Measurements from ENCODE around the gene PIK3R4. TPM values are rescaled to one million over a fixed set of nuclear protein-coding genes. Genes with fewer than 3 reads are reported as not detected.
A peak's percentile ranks its signal among the peaks of the same experiment; 100 is the strongest.

PIK3R4 gene
- polyA plus RNA-seq, 3 donors from 2014 or later, result 8.3 to 26.3 (median 26.0) TPM

DNA sequence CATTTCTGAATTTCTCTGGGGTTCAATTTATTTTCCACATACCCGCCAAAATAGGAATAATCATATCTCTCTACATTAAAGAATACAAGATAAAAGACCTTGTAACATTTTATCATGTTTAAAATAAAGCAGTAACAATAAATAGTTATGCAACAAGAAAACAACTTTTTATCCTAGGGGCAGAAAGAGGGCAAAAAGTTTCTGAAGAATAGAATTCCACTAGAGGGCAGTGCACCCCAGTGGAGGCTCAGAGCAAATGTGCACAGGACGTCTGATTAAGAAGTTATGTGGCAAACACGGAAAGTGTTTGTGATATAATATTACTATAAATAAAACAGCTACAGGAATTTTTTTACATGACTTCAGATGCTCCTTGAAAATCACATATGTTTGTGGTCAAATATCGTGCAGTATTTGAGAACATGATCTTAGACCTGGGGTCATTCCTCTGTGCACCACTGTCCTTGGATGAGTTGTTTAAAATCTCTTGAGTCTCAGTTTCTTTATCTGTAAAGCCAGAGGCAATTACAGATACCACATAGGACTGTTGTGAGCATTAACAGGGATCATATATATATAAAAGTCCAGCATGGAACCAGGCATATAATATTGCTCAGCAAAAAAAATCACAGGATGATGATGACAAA, 13.2 kb upstream of the PIK3R4 start:
- no peaks in the 10 kb centered on the region for H3K36me3 Mint-ChIP-seq
- H3K4me1 Mint-ChIP-seq, result peaks cover 0 to 4% of the 10 kb centered on the region in 2 donors
- H3K4me3 Mint-ChIP-seq, result no peak overlapping the region
- H3K27ac Mint-ChIP-seq, result no peak overlapping the region
- no peaks in the 10 kb centered on the region for H3K9me3 Mint-ChIP-seq
- peak; percentile 34 to 52 (median 47) for DNase-seq
- peaks cover 0 to 6% (median 3%) of the 10 kb centered on the region in 3 donors for H3K27me3 Mint-ChIP-seq (ENCODE audit: low read depth in 3 of 3)

DNA sequence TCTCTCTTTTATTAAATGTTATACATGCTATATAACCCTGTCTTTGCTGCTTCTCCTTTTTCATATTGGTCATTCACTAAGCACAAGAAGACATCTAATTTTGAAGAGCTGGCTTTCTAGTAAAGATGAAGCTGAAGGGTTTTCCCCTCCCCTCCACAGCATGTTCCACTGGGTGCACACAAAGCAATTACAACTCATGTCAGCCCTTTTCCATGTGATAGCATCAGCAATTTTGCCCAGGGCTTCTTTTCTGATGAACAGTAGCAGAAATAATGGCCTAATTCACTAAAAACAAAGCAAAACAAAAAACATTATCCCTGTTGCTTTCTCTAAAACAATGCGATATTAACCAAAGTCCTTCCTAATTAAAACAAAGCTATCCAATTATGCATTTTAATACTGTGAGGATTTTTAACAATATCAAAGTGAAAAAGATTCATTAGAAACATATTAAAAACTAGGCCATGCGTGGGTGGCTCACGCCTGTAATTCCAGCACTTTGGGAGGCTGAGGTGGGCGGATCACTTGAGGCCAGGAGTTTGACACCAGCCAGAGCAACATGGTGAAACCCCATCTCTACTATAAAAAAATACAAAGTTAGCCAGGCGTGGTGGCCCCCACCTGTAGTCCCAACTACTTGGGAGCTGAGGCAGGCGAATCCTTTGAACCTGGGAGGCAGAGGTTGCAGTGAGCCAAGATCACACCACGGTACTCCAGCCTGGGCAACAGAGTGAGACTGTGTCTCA, 12.2 kb upstream of the PIK3R4 start:
- Mint-ChIP-seq H3K4me1 (peaks cover 0 to 4% of the 10 kb centered on the region in 2 donors), H3K4me3 (no peak overlapping the region), H3K27ac (no peak overlapping the region), H3K36me3 (no peaks in the 10 kb centered on the region), H3K9me3 (no peaks in the 10 kb centered on the region), H3K27me3 (ENCODE audit: low read depth in 3 of 3) (peaks cover 0 to 4% (median 3%) of the 10 kb centered on the region in 3 donors)
- DNase-seq, result no peak

DNA sequence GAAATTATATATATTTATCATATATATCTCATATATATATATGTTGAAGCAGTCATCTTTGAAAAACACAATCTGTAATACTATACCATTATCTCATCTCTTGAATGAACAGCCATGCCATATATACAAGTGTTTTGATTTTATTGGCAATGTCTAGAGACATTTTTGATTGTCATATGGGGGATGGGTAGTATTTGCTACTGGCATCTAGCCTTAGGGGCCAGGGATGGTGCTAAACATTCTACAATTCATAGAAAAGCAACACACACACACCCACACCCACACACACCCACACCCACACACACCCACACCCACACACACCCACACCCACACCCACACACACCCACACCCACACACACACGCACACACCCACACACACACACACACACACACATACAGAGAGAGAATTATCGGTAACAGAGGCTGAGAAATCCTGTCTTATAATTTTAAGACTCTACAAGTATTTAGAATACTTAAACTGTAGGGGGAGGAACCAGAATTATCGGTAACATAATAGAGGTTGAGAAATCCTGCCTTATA, 11.1 kb upstream of the PIK3R4 start:
- Mint-ChIP-seq H3K4me1 (peaks cover 0 to 4% of the 10 kb centered on the region in 2 donors), H3K4me3 (peak overlapping the region in 1 of 5 donors; percentile 4), H3K36me3 (no peaks in the 10 kb centered on the region), H3K9me3 (no peaks in the 10 kb centered on the region), H3K27me3 (ENCODE audit: low read depth in 3 of 3) (peaks cover 0 to 4% (median 3%) of the 10 kb centered on the region in 3 donors), H3K27ac (peak overlapping the region in 2 of 6 donors; percentile 47 to 59)
- no peak for DNase-seq

DNA sequence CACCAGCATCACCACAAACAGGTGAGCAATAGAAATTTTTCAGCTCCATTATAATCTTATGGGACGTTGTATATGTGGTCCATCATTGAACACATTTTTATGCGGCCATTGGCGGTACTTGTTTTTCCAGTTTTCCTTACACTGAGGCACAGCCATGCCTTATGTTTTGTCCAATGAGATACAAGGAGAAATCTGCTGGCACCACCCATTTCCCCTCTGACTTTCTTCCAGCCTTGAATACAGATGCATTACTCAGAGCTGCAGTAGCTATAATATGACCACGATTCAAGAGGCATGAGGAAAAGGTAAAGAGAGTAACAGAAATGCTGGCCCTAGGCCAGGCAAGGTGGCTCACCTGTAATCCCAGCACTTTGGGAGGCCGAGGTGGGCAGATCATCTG, 9.0 kb upstream of the PIK3R4 start:
- no peak for DNase-seq
- H3K4me1 Mint-ChIP-seq, result peaks cover 0 to 4% of the 10 kb centered on the region in 2 donors
- H3K9me3 Mint-ChIP-seq, result no peaks in the 10 kb centered on the region
- H3K4me3 Mint-ChIP-seq, result no peak overlapping the region
- H3K36me3 Mint-ChIP-seq, result no peaks in the 10 kb centered on the region
- H3K27me3 Mint-ChIP-seq (ENCODE audit: low read depth in 3 of 3), result peaks cover 0 to 3% (median 0%) of the 10 kb centered on the region in 3 donors
- H3K27ac Mint-ChIP-seq, result no peak overlapping the region

DNA sequence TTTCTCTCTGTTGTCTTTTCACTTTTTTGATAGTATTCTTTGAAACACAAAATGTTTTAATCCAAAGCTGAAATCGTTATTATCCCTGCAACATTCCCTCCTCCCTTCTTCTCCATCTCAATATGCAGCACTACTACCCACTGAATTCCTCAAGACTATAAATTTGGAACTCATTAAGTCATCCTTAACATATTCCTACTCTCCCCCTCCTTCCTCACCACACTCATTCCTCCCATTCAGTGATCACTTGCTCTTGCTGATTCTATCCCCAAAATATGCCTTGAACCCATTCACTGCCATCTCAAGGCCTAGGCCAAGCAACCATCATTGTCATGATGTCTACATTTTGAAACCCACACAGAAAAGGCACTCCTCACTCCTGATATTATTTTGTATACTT, 2.4 kb upstream of the PIK3R4 start:
- Mint-ChIP-seq H3K9me3 (no peaks in the 10 kb centered on the region), H3K4me3 (no peak overlapping the region)

DNA sequence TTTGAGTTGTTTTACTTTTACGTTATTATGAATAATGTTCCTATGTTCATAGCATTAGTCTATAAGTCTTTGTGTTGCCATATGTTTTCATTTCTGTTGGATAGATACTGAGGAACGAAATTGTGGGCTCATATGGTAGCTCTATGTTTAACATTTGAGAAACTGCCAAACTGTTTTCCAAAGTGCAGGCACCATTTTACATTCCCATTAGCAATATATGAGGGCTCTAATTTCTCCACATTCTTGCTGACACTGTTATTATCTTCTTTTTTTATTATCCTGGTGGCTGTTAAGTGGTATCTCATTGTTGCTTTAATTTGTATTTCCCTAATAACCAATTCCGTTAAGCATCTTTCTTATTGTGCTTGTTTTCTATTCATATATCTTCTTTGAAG, 1.8 kb upstream of the PIK3R4 start:
- Mint-ChIP-seq H3K4me1 (peaks cover 30 to 39% of the 10 kb centered on the region in 2 donors), H3K9me3 (no peaks in the 10 kb centered on the region), H3K36me3 (peaks cover 0 to 4% (median 3%) of the 10 kb centered on the region in 3 donors), H3K4me3 (peak overlapping the region in 4 of 5 donors; percentile 84 to 96 (median 90)), H3K27ac (peak overlapping the region in 3 of 6 donors; percentile 87 to 96 (median 96)), H3K27me3 (ENCODE audit: low read depth in 3 of 3) (peaks cover 11 to 18% (median 18%) of the 10 kb centered on the region in 3 donors)
- DNase-seq, result no peak

More for the DNA sequence above, 2.4 kb upstream of the PIK3R4 start:
- peaks cover 25 to 34% of the 10 kb centered on the region in 2 donors for H3K4me1 Mint-ChIP-seq
- peaks cover 11 to 18% (median 18%) of the 10 kb centered on the region in 3 donors for H3K27me3 Mint-ChIP-seq (ENCODE audit: low read depth in 3 of 3)
- no peak for DNase-seq
- no peaks in the 10 kb centered on the region for H3K36me3 Mint-ChIP-seq
- no peak overlapping the region for H3K27ac Mint-ChIP-seq

DNA sequence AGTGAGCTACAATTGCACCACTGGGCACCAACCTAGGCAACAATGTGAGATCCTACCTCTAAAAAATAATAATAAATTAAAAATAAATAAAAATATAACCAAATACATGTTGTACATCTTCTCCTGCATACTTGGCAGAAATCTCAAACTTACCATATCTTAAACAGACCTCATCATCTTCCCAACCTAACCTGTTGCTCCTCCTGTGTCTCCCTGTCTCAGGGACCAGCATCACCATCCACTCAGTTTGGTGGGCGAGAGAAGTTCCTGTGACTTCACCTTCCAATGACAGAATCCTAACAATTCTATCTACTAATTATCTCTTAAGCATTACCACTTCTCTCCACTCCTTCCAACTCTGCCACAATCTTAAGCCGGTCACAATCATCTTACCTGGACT, 3.3 kb downstream of the PIK3R4 start:
- peak overlapping the region in 1 of 5 donors; percentile 23 for H3K4me3 Mint-ChIP-seq
- no peaks in the 10 kb centered on the region for H3K9me3 Mint-ChIP-seq
- H3K27ac Mint-ChIP-seq, result peak overlapping the region in 4 of 6 donors; percentile 3 to 56 (median 3)
- H3K27me3 Mint-ChIP-seq (ENCODE audit: low read depth in 3 of 3), result peaks cover 11 to 18% (median 18%) of the 10 kb centered on the region in 3 donors
- H3K36me3 Mint-ChIP-seq, result peaks cover 7 to 25% (median 9%) of the 10 kb centered on the region in 3 donors
- peaks cover 56 to 81% of the 10 kb centered on the region in 2 donors for H3K4me1 Mint-ChIP-seq
- DNase-seq, result no peak

DNA sequence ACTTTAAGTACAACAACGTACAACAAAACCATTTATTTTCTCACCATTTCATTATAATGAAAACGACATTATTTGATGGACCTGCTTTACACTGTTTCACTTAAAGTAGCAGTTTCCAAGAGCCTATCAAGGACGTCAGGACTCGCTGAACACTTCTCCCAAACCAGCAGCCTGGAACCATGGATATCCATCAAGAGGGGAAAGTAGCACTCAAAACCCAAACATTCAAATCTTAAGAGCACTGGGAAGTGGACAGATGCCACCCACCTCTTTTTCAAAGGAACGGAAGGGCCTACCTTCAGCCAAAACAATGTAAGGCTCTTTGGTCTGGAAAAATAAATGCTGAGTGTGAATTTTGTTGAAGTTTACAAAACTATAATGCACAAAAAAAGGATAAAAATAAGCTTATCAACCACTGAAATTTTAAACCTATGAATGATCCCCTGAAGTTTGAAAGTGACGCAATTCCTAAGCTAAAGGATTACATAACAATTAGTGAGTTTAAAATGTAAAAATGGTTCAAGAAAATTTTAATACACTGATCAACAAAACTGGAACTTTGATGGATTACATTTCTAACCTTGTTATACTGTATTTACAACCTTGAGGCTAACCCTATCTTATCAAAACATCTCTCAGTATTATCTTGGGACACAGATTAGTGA, 4.6 kb downstream of the PIK3R4 start:
- DNase-seq, result no peak
- Mint-ChIP-seq H3K4me3 (peak overlapping the region in 1 of 5 donors; percentile 39), H3K27ac (peak overlapping the region in 1 of 6 donors; percentile 35), H3K9me3 (no peaks in the 10 kb centered on the region), H3K4me1 (peaks cover 56 to 85% of the 10 kb centered on the region in 2 donors), H3K27me3 (ENCODE audit: low read depth in 3 of 3) (peaks cover 6 to 8% (median 8%) of the 10 kb centered on the region in 3 donors), H3K36me3 (peaks cover 7 to 25% (median 9%) of the 10 kb centered on the region in 3 donors)

DNA sequence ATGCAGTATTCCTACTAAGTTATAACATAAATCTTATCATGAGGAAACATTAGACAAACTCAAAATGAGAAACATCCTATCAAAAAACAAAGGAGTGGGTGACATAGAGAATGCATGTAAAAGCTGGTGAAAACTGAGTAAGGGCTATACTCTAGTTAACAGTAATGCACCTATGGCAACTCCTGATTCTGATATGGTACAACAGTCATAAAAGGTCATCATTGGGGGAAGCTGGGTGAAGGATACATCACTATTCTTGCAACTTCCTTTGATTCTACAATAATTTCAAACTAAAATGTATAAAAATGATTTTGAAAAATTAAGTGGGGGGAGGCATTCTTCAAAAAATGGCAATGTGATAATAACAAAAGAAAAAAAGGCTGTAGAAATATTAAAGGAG, 6.8 kb downstream of the PIK3R4 start:
- H3K27me3 Mint-ChIP-seq (ENCODE audit: low read depth in 3 of 3), result no peaks in the 10 kb centered on the region
- no peak overlapping the region for H3K4me3 Mint-ChIP-seq
- H3K27ac Mint-ChIP-seq, result no peak overlapping the region
- H3K4me1 Mint-ChIP-seq, result peaks cover 45 to 72% of the 10 kb centered on the region in 2 donors
- H3K9me3 Mint-ChIP-seq, result no peaks in the 10 kb centered on the region
- peaks cover 7 to 25% (median 9%) of the 10 kb centered on the region in 3 donors for H3K36me3 Mint-ChIP-seq
- no peak for DNase-seq

DNA sequence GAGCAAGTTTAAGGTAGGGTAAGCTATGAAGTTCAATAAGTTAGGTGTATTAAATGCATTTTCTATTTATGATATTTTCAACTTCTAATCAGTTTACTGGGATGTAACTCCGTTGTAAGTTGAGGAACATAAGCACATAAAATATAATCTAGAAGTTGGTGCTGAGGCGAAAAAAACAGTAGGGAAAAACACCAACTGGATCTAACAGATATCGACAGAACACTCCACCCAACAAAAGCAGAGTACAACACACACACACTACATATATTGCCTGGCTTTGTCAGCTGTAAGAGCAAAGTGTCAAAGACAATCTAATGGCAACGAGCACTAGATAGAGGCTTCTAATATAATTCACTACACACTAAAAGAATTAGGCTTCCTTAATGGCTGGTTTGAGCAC, 8.4 kb downstream of the PIK3R4 start:
- H3K27ac Mint-ChIP-seq, result no peak overlapping the region
- no peaks in the 10 kb centered on the region for H3K27me3 Mint-ChIP-seq (ENCODE audit: low read depth in 3 of 3)
- no peak overlapping the region for H3K4me3 Mint-ChIP-seq
- no peaks in the 10 kb centered on the region for H3K9me3 Mint-ChIP-seq
- peaks cover 30 to 56% of the 10 kb centered on the region in 2 donors for H3K4me1 Mint-ChIP-seq
- no peak for DNase-seq
- H3K36me3 Mint-ChIP-seq, result peaks cover 5 to 20% (median 7%) of the 10 kb centered on the region in 3 donors

DNA sequence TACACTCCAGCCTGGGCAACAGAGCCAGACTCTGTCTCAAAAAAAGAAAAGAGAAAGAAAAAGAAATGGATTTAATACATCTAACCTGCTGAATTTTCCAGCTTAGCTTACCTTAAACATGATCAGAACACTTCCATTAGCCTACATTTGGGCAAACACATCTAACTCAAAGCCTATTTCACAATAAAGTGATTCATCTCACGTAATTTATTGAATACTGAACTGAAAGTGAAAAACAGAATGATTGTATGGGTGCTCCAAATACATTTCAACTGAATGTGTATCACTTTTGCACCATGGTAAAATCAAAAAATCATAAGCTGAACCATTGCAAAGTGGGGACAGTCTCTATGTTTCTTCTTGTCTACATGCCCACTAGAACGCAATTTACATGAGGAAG, 9.0 kb downstream of the PIK3R4 start:
- H3K4me1 Mint-ChIP-seq, result peaks cover 25 to 50% of the 10 kb centered on the region in 2 donors
- H3K27me3 Mint-ChIP-seq (ENCODE audit: low read depth in 3 of 3), result no peaks in the 10 kb centered on the region
- no peaks in the 10 kb centered on the region for H3K9me3 Mint-ChIP-seq
- H3K4me3 Mint-ChIP-seq, result no peak overlapping the region
- no peak for DNase-seq
- peaks cover 5 to 25% (median 7%) of the 10 kb centered on the region in 3 donors for H3K36me3 Mint-ChIP-seq
- H3K27ac Mint-ChIP-seq, result no peak overlapping the region

DNA sequence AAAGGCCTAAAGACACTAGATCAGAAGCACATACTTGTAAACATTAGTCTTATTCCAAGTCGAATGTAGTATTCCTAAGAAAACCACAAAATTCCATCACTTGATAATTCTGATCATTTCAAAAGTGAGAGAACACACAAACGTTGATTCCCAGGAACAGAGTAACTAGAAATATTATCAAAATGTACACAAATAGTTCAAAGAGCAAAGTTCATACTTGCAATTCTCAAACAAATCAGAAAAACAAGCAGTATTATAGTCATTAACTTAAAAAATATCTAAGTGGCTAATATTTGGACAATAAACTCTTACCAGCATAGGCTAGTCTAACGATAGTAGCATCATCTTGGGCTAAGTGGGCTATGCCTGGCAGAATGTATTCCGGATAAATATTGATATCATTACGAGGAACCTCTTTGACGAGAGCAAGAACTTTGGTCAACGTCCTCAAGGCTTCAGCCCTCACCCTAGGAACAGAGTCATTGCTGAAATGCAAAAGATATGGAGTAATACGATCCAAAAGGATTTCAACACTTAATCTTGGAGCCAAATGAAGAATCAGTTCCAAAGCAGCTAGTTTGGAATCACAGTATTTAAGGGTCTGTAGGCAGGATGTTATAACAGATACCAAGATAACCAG, 13.3 kb downstream of the PIK3R4 start:
- Mint-ChIP-seq H3K4me3 (no peak overlapping the region), H3K4me1 (peaks cover 6 to 15% of the 10 kb centered on the region in 2 donors), H3K36me3 (peaks cover 0 to 5% (median 0%) of the 10 kb centered on the region in 3 donors), H3K9me3 (no peaks in the 10 kb centered on the region), H3K27me3 (ENCODE audit: low read depth in 3 of 3) (peaks cover 0 to 1% (median 0%) of the 10 kb centered on the region in 3 donors), H3K27ac (no peak overlapping the region)
- no peak for DNase-seq

DNA sequence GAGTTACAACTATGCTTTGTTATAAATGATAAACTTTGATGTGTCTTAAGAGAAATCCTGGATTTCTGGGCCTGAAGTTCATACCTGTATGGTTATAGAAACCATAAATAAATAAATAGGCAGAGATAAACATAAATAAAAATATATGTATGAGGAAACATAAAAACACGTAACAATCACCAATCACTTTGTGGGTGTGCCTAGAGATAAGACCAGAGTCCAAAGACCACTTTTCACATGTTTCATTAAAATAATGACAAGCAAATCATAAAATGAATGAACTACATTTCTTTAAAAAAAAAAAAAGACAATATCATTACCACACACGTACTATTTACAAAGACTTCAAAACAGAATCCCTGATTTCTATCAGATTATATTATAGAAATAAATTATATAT, 14.1 kb downstream of the PIK3R4 start:
- H3K27ac Mint-ChIP-seq, result no peak overlapping the region
- H3K27me3 Mint-ChIP-seq (ENCODE audit: low read depth in 3 of 3), result peaks cover 0 to 1% (median 0%) of the 10 kb centered on the region in 3 donors
- DNase-seq, result no peak
- H3K9me3 Mint-ChIP-seq, result no peaks in the 10 kb centered on the region
- peaks cover 0 to 6% (median 0%) of the 10 kb centered on the region in 3 donors for H3K36me3 Mint-ChIP-seq
- H3K4me1 Mint-ChIP-seq, result peaks cover 2 to 8% of the 10 kb centered on the region in 2 donors
- H3K4me3 Mint-ChIP-seq, result no peak overlapping the region

Measured in immature natural killer cell (primary cell).